CD4-positive, alpha-beta T cell treated with Interleukin-2 at 100 ng/mL for 4 hours (primary cell): ENCODE measurements around the gene BCKDK.
A peak's percentile ranks its signal among the peaks of the same experiment; 100 is the strongest.

Experiments used
- DNase-seq: peaks from one replicate; pipeline ENCODE4 v3.0.0-alpha.2; 2020; ENCODE audit warnings: low spot score

Gene BCKDK

GRCh38 chr16:31108035-31108793, at the start of gene BCKDK:
Gene BCKDK, plus strand, starts transcription at chr16:31108386. Its CDS starts 838 bp downstream, at chr16:31109224.
- peak; percentile 61 for DNase-seq

- no peak for DNase-seq
Observed at GRCh38 chr16:31061126-31061812, 46.9 kb upstream of the BCKDK start.

GRCh38 chr16:31061813-31062440, 46.3 kb upstream of the BCKDK start:
- DNase-seq: no peak

- DNase-seq: no peak
Observed at GRCh38 chr16:31063495-31063842, 44.7 kb upstream of the BCKDK start.

- DNase-seq: peak; percentile 16
Observed at GRCh38 chr16:31063843-31064611, 44.2 kb upstream of the BCKDK start.

GRCh38 chr16:31064882-31065461, 43.2 kb upstream of the BCKDK start:
- no peak for DNase-seq

- no peak for DNase-seq
Observed at GRCh38 chr16:31067342-31067741, 40.8 kb upstream of the BCKDK start.

GRCh38 chr16:31071861-31072260, 36.3 kb upstream of the BCKDK start:
- DNase-seq: no peak

GRCh38 chr16:31072540-31073141, 35.5 kb upstream of the BCKDK start:
- peak; percentile 26 for DNase-seq

GRCh38 chr16:31073142-31073969, 34.8 kb upstream of the BCKDK start:
- peak; percentile 83 for DNase-seq

- DNase-seq: peak; percentile 98
Observed at GRCh38 chr16:31073970-31074813, 34.0 kb upstream of the BCKDK start, which contains the start of the genes ZNF646 and ZNF668. Gene ZNF646, plus strand, starts transcription at chr16:31074422. Its CDS starts 1,903 bp downstream, at chr16:31076325. Gene ZNF668, minus strand, starts transcription at chr16:31074240. Its CDS starts 9,781 bp downstream, at chr16:31064459.

- no peak for DNase-seq
Observed at GRCh38 chr16:31074814-31075183, 33.4 kb upstream of the BCKDK start.

- DNase-seq: no peak
Observed at GRCh38 chr16:31076319-31076718, 31.9 kb upstream of the BCKDK start.

- no peak for DNase-seq
Observed at GRCh38 chr16:31077024-31077423, 31.2 kb upstream of the BCKDK start.

- no peak for DNase-seq
Observed at GRCh38 chr16:31077592-31078396, 30.4 kb upstream of the BCKDK start.

GRCh38 chr16:31078597-31079341, 29.4 kb upstream of the BCKDK start:
- DNase-seq: no peak

- DNase-seq: no peak
Observed at GRCh38 chr16:31079342-31079944, 28.7 kb upstream of the BCKDK start.
